Immature natural killer cell (primary cell): ENCODE results near the gene RRM2. TPM values are rescaled to one million over a fixed set of nuclear protein-coding genes. Genes with fewer than 3 reads are reported as not detected.
"Not testable (repeated sequence)": the region's sequence is repeated elsewhere in the genome, so short reads cannot be mapped to it uniquely, and the experiment has no call there.

Experiments used
- DNase-seq, 3 donors: peaks; one replicate each; pipeline ENCODE4 v3.0.0; 2022; ENCODE audit warnings: mixed read lengths in 1 of 3
- H3K27ac Mint-ChIP-seq, 6 donors: one replicate each; pipeline ENCODE4 v1.8.0; 2020; ENCODE audit warnings: mixed read lengths in 6 of 6, mild to moderate bottlenecking in 5 of 6, inconsistent platforms in 4 of 6, moderate library complexity in 3 of 6
- H3K27me3 Mint-ChIP-seq, 3 donors: one replicate each; pipeline ENCODE4 v1.8.0; 2020 to 2021; ENCODE audit warnings: low read depth in 3 of 3, mild to moderate bottlenecking in 3 of 3, mixed read lengths in 3 of 3, moderate library complexity in 3 of 3, inconsistent platforms in 1 of 3
- H3K36me3 Mint-ChIP-seq, 3 donors: one replicate each; pipeline ENCODE4 v1.8.0; 2020; ENCODE audit warnings: mixed read lengths in 3 of 3, inconsistent platforms in 2 of 3, mild to moderate bottlenecking in 2 of 3
- H3K4me1 Mint-ChIP-seq, 2 donors: one replicate each; pipeline ENCODE4 v1.8.0; 2020; ENCODE audit warnings: inconsistent platforms in 2 of 2, mild to moderate bottlenecking in 2 of 2, mixed read lengths in 2 of 2, moderate library complexity in 1 of 2
- H3K4me3 Mint-ChIP-seq, 5 donors: one replicate each; pipeline ENCODE4 v1.8.0; 2020; ENCODE audit warnings: mild to moderate bottlenecking in 5 of 5, mixed read lengths in 5 of 5, inconsistent platforms in 3 of 5, moderate library complexity in 3 of 5
- H3K9me3 Mint-ChIP-seq, 6 donors: one replicate each; pipeline ENCODE4 v1.8.0; 2020; ENCODE audit warnings: mild to moderate bottlenecking in 6 of 6, mixed read lengths in 6 of 6, inconsistent platforms in 4 of 6, moderate library complexity in 3 of 6
- polyA plus RNA-seq, 3 donors: library from polyadenylated mRNA; unstranded; fragments of 300-500 nt; fragmentation: Illumina TruSeq; gene quantifications; one replicate each; pipeline ENCODE4 v1.2.3, GENCODE V29; 2021

RRM2 gene
- polyA plus RNA-seq, 3 donors from 2014 or later: 4.9 to 11.3 (median 9.8) TPM

DNA sequence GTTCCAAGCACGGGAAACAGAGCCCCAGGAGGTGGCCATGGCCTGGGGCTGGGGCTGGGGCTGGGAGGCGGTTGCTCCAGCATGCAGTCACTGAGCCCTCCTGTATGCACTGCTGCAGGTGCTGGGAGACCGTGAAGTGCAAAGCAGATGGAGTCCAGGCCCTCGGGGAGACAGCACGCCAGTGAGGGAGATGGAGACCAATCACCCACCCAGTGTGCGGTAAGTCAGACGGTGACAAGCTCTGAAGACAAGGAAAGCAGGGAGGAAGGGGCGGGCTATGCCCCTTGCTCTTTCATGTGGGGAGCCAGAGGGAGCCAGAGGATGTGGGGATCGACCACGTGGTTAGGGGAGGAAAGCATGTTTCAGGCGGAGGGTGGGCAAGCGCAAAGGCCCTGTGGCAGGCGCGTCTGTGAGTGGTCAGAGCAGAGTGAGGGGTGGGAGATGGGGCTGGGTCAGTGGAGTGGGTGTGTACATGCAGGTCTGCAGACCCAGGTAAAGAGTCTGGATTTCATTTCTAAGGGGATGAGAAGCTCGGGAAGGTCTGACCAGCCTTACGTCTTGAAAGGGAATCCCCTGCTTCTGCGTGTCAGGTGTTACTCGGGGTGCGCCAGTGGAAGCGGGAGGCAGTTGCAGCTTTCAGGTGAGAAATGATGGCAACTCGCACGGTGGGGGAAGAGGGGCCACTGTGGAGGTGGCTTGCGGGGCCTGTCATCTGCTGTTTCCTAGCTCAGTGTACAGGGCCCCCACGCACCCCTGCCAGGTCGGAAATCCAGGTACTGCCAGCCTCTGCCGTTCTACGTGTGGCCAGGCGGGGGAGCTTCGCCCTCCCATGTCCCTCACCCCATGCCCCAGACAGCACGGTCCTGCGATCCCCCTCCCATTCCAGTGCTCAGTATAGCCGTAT, 19.4 kb downstream of the RRM2 start:
- peaks cover 7 to 10% of the 10 kb centered on the region in 2 donors for H3K4me1 Mint-ChIP-seq
- H3K9me3 Mint-ChIP-seq: no peaks in the 10 kb centered on the region
- H3K4me3 Mint-ChIP-seq: no peak overlapping the region
- H3K27me3 Mint-ChIP-seq: peaks cover 0 to 3% (median 0%) of the 10 kb centered on the region in 3 donors
- H3K36me3 Mint-ChIP-seq: peaks cover 0 to 4% (median 0%) of the 10 kb centered on the region in 3 donors
- H3K27ac Mint-ChIP-seq: peak overlapping the region in 2 of 6 donors; percentile 63 to 73
- peak in 1 of 3 donors; percentile 13 for DNase-seq

DNA sequence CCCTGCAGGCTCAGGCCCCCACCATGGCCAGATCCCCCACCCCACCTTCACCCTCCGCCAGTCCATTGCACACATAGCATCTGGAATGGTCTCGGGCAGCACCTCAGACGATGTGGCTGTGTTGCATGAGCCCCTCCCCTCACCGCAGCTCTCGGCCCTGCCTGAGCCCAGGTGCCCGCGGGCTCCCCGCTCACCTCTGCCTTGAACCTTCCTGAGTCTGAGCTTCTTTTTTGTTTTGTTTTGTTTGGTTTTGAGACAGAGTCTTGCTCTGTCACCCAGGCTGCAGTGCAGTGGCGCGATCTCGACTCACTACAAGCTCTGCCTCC, 20.1 kb downstream of the RRM2 start:
- Mint-ChIP-seq H3K27ac (no peak overlapping the region), H3K36me3 (peaks cover 0 to 4% (median 0%) of the 10 kb centered on the region in 3 donors), H3K27me3 (peaks cover 0 to 3% (median 0%) of the 10 kb centered on the region in 3 donors), H3K9me3 (no peaks in the 10 kb centered on the region), H3K4me1 (peaks cover 7 to 10% of the 10 kb centered on the region in 2 donors), H3K4me3 (no peak overlapping the region)
- no peak for DNase-seq

DNA sequence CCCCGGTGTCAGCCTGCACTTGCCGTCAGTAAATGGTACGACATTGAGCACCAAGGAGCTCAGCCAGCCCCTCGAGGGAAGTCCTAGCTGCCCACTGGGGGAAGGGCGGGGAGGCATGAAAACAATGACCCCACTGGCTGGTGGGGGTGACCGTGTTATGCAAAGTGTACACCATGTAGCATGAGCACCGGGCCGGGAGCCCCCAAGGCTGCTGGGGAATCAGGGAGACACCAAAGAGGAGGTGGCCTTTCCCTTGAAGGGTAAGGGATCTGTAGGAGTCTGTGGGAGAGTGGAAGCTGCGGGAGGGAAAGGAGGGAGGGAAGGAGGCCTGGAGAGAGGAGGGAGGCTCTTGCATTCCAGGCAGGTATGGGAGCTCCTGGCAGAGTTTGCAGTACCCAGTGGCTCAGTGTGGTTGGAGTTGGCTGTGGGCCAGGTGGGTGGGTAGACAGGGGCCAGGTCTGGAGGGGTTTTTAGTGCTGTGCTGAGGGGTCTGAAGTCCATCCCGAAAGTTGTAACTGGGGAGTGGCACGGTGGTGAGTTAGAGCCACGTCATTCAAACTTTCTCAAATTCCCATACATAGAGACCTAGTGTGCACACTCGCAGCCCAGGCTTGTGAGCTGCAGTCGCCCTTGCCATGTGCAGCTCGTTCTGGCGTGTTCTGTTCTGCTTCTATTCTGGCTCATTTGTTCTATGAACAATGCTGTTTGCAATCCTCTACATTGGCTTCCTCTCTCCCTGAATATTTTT, 22.4 kb downstream of the RRM2 start:
- Mint-ChIP-seq H3K27me3 (peaks cover 0 to 3% (median 0%) of the 10 kb centered on the region in 3 donors), H3K4me1 (peaks cover 7 to 11% of the 10 kb centered on the region in 2 donors), H3K4me3 (no peak overlapping the region), H3K36me3 (peaks cover 0 to 4% (median 0%) of the 10 kb centered on the region in 3 donors), H3K9me3 (no peaks in the 10 kb centered on the region), H3K27ac (peak overlapping the region in 1 of 6 donors; percentile 49)
- DNase-seq: no peak

DNA sequence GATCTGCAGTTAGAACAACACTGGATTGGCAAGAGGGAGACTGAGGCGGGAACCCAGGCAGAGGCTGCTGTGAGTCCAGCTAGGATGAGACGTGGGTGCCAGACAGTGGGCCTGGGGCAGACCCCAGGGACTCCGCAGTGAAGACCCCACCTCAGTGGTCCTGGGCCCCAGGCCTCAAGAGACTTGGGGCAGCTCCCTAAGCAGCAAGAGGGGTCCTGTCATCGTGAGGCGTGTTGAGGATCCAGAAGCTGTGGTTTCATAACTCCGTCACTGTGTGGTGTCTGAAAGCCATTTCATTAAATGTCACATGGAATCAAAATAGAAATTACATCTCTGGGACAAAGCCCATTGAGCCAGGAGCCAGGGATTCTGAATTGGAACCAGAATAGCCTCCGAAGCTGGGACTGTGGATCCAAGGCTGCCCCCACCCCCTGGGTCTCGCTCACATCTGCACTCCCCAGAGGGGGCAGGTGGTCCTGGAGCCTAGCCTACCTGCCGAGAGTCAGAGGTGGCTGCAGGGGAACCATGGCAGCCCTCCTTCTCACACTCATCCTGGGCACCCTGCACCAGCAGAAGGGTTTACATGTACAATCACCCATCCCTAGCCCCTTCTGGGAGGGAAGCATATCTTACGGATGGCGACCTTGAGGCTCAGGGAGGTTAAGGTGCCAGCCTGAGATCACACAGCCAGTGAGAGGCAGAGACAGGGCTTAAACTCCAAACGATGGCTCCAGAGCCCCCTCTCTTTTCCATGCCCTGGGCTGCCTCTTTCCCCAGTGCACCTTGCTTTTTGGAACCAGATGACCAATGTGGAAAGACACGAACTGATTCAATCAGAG, 23.2 kb downstream of the RRM2 start:
- H3K36me3 Mint-ChIP-seq: peaks cover 0 to 4% (median 0%) of the 10 kb centered on the region in 3 donors
- H3K27ac Mint-ChIP-seq: peak overlapping the region in 1 of 6 donors; percentile 49
- H3K4me1 Mint-ChIP-seq: peaks cover 13 to 14% of the 10 kb centered on the region in 2 donors
- no peak for DNase-seq
- no peaks in the 10 kb centered on the region for H3K9me3 Mint-ChIP-seq
- H3K27me3 Mint-ChIP-seq: peaks cover 0 to 3% (median 0%) of the 10 kb centered on the region in 3 donors
- H3K4me3 Mint-ChIP-seq: no peak overlapping the region

DNA sequence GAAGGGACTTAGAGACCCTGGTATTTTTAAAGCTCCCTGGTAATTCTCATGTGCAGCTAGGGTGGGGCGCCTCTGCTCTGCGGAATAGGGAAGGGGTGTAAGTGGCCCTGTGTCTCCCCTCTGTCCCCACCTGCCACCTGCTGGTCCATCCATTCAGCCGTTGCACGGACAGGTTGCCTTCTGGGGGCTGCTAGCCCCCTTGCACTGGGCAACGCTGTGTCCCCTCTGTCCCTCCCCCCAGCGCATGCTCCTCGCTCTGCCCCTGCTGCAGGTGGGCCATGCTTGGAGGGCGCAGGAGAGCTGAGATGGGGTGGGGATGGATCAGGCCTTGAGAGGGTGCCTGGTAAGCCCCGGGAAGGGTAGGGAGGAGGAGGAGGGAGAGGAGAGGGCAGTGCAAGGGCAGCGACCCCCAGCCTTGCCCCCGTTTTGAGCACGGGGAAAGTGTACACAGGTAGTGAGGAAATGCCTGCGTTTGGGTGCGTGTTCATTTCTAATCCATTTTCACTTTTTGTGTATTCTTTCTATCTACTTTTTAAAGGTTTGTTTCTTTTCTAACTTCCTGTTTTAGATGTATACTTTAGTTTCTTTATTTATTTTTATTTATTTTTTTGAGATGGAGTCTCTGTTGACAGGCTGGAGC, 23.9 kb downstream of the RRM2 start:
- Mint-ChIP-seq H3K9me3 (no peaks in the 10 kb centered on the region), H3K36me3 (peaks cover 0 to 4% (median 0%) of the 10 kb centered on the region in 3 donors), H3K4me3 (no peak overlapping the region), H3K27ac (no peak overlapping the region), H3K27me3 (peaks cover 0 to 2% (median 0%) of the 10 kb centered on the region in 3 donors), H3K4me1 (peaks cover 8 to 13% of the 10 kb centered on the region in 2 donors)
- no peak for DNase-seq

DNA sequence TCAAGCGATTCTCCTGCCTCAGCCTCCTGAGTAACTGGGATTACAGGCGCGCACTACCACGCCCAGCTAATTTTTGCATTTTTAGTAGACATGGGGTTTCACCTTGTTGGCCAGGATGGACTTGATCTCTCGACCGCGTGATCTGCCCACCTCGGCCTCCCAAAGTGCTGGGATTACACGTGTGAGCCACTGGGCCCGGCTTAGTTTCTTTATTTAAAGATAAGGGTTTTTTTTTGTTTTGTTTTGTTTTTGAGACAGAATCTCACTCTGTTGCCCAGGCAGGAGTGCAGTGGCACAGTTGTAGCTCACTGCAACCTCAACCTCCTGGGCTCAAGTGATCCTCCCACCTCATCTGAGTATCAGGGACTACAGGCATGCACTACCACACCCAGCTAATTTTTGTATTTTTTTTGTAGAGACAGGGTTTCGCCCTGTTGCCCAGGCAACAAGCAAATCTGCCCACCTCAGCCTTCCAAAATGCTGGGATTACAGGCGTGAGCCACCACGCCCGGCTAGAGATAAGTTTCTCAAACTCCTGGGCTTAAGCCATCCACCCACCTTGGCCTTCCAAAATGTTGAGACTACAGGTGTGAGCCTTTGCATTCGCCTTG, 24.6 kb downstream of the RRM2 start:
- H3K9me3 Mint-ChIP-seq, H3K4me3 Mint-ChIP-seq, H3K36me3 Mint-ChIP-seq, H3K27me3 Mint-ChIP-seq, DNase-seq, H3K27ac Mint-ChIP-seq: not testable (repeated sequence)
- H3K4me1 Mint-ChIP-seq: peaks cover 5 to 10% of the 10 kb centered on the region in 2 donors

DNA sequence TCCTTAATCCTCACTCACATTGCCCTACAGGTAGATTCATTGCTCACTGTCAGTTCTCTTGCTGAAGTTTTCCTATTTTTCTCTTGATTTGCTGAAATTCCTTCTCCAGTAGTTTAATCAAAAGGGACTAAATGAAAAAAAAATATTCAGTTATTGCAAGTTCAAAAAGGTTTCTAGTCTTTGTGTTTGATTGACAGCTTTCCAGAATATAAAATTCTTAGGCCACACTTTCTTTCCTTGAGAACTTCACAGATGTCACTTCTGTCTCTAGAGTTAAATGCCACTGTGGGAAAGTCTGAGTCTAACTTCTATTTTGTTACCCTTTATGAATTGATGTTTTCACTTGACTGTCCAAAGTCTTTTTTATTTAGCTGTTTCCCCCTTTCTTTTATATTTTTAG, 25.7 kb downstream of the RRM2 start:
- Mint-ChIP-seq H3K4me3 (no peak overlapping the region), H3K36me3 (peaks cover 0 to 4% (median 0%) of the 10 kb centered on the region in 3 donors), H3K9me3 (no peaks in the 10 kb centered on the region), H3K27ac (peak overlapping the region in 1 of 6 donors; percentile 5), H3K4me1 (peaks cover 5 to 10% of the 10 kb centered on the region in 2 donors), H3K27me3 (no peaks in the 10 kb centered on the region)
- DNase-seq: no peak

DNA sequence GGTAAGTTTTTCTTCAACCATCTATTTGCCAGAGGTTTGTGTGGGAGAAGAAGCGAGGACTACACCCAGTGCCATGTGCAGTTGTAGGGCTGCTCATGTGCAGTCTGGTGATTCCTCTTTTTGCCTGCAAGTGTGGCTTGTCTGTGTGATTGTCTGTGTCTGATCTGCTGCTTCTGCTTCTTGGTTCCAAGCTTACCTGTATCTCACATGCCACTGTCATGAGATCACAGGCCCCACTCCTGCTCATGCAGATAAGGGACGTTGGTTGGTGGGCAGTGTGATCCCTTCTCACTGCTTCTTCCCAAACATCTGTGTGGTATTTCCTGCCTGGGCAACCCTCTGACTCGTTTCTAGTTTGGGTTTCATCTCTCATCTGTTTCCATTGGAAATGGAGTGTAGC, 27.1 kb downstream of the RRM2 start:
- H3K27me3 Mint-ChIP-seq: no peaks in the 10 kb centered on the region
- H3K36me3 Mint-ChIP-seq: no peaks in the 10 kb centered on the region
- H3K4me3 Mint-ChIP-seq: no peak overlapping the region
- no peak for DNase-seq
- H3K9me3 Mint-ChIP-seq: no peaks in the 10 kb centered on the region
- H3K27ac Mint-ChIP-seq: peak overlapping the region in 1 of 6 donors; percentile 59
- peaks cover 5 to 10% of the 10 kb centered on the region in 2 donors for H3K4me1 Mint-ChIP-seq

DNA sequence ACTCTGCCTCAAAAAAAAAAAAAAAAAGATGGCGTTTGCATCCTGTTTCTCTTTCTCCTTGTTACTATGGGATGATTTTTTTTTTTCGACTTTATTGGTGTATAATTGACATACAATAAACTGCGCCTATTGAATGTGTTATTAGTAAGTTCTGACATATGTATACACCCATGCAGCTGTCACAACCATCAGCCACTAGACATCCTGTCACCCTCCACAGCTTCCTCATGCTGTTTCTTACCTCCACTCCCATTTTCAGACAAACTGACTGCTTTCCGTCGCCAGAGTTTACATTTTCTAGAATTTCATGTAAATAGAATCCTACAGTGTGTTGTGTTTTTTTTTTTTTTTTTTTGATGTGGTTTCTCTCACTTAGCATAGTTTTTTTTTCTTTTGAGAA, 27.9 kb downstream of the RRM2 start:
- no peaks in the 10 kb centered on the region for H3K9me3 Mint-ChIP-seq

DNA sequence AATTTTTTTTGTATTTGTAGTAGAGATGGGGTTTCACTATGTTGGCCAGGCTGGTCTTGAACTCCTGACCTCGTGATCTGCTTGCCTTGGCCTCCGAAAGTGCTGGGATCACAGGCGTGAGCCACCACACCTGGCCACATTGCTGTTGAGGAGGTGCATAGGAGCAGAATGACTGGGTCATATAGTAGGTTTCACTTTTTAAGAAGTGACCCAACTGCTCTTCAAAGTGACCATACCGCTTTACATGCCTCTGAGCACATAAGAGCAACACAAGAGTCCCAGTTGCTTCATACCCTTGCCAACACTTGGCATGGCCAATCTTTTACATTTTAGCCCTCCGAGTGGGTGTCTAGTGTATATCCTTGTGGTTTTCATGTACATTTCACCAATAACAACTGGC, 28.9 kb downstream of the RRM2 start:
- H3K9me3 Mint-ChIP-seq: no peaks in the 10 kb centered on the region
- H3K4me1 Mint-ChIP-seq: peaks cover 5 to 10% of the 10 kb centered on the region in 2 donors
- no peaks in the 10 kb centered on the region for H3K36me3 Mint-ChIP-seq
- peaks cover 0 to 1% (median 0%) of the 10 kb centered on the region in 3 donors for H3K27me3 Mint-ChIP-seq
- no peak overlapping the region for H3K4me3 Mint-ChIP-seq
- peak overlapping the region in 2 of 6 donors; percentile 36 to 40 for H3K27ac Mint-ChIP-seq
- DNase-seq: no peak

More for the DNA sequence above, 27.9 kb downstream of the RRM2 start:
- Mint-ChIP-seq H3K27me3 (peaks cover 0 to under 1% (median 0%) of the 10 kb centered on the region in 3 donors), H3K4me1 (peaks cover 5 to 10% of the 10 kb centered on the region in 2 donors), H3K4me3 (peak overlapping the region in 4 of 5 donors; percentile 1 to 42 (median 14)), H3K36me3 (no peaks in the 10 kb centered on the region), H3K27ac (peak overlapping the region; percentile 8 to 55 (median 24))
- DNase-seq: peak in 2 of 3 donors; percentile 7 to 11

DNA sequence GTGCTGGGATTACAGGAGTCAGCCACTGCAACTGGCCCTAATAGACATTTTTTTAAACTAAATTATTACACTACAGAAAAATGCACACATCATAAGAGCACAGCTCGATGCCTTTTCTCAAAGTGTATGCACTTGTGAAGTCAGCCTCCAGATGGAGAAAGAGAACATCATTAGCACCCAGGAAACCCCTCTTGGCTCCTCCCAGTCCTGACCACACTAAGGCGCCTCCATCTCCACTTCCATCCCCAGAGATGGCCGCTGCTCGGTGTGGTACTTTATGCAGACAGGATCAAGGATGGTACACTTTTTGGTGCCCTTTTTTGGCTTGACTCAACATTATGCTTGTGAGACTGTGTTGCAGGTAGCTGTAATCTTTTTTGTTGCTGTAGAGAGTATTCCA, 34.8 kb downstream of the RRM2 start:
- no peak for DNase-seq
- peaks cover 0 to 4% (median 1%) of the 10 kb centered on the region in 3 donors for H3K27me3 Mint-ChIP-seq
- no peak overlapping the region for H3K4me3 Mint-ChIP-seq
- no peaks in the 10 kb centered on the region for H3K36me3 Mint-ChIP-seq
- H3K27ac Mint-ChIP-seq: no peak overlapping the region
- H3K9me3 Mint-ChIP-seq: no peaks in the 10 kb centered on the region
- peaks cover 2 to 5% of the 10 kb centered on the region in 2 donors for H3K4me1 Mint-ChIP-seq

DNA sequence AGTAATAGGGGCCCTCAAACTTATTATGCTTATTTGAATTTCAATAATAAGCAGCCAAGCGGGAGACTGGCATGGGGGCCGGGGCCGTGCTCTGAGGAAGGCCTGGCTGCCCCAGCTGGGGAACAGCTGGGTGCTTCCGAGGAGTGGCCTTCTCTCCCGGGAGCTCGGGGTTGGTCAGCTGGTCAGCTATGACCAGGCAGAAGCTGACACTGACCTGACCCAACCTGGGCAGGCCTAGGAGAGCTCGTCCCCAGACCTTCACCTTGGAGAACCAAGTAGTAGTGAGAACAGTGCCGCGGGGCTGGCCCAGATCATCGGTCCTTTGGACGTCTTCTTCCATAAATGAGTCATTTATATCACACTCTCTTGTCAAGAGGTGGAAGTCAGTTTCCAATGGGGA, 36.1 kb downstream of the RRM2 start:
- peaks cover 4 to 7% of the 10 kb centered on the region in 2 donors for H3K4me1 Mint-ChIP-seq
- no peaks in the 10 kb centered on the region for H3K9me3 Mint-ChIP-seq
- DNase-seq: no peak
- peaks cover 0 to 4% (median 1%) of the 10 kb centered on the region in 3 donors for H3K27me3 Mint-ChIP-seq
- no peak overlapping the region for H3K4me3 Mint-ChIP-seq
- no peak overlapping the region for H3K27ac Mint-ChIP-seq
- no peaks in the 10 kb centered on the region for H3K36me3 Mint-ChIP-seq
